GM12891 (cell line): Measurements from ENCODE around the gene KIF6.

Source experiments
- POLR2A ChIP-seq: IDR thresholded peaks from 2 replicates; pipeline ENCODE4 v1.6.1; 2011; ENCODE audit warnings: low read depth, low read length, control low read depth
- POU2F2 ChIP-seq: IDR thresholded peaks from 2 replicates; pipeline ENCODE4 v1.6.1; 2011; ENCODE audit warnings: low read depth, mild to moderate bottlenecking, control low read depth, low read length, moderate library complexity
- TAF1 ChIP-seq: IDR thresholded peaks from 2 replicates; pipeline ENCODE4 v1.6.1; 2011; ENCODE audit warnings: low read depth, low read length, control low read depth

DNA sequence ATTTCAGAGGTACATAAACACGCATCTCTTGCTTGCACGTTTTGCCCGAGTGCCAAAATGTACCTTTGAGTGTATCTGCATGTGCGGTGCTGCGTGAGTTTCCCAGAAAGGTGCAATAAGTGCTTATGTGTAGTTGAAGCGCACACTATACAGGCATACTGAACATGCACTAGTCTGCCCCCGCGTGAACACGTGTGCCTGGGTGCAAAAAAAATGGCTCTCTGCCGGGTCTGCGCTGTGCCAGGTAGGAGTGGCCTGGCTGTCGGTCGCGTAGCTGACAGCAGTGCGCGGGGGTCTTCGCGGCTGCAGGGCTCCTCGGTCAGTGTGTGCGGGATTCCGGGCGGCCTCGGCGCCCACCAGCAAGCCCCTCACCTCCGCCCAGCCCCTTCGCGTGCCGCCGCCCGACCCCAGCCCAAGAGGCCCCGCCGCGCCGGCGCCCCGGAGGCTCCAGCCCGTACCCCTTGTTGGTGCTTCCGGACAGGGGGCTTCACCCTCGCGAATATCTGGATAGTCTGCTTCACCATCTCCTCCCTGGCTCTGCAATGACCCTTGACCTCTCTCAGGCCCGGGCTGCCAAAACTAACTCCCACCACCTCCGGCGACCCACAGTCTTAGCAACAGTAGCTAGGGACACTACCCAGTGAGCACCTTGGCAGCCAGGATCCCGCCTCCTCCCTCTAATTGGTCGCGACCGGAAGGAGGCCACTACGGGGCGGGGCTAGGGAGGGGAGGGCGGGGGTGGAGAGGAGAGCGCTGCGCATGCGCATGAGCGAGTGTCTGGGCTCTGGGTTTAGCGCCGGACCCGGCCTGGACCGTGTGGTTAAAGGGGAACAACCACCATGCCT, at the start of gene KIF6:
- TF ChIP-seq POLR2A, result no peak
- no peak for TF ChIP-seq POU2F2
- TF ChIP-seq TAF1, result no peak
